ENCODE data around the gene PRAC1.

PRAC1 gene

DNA sequence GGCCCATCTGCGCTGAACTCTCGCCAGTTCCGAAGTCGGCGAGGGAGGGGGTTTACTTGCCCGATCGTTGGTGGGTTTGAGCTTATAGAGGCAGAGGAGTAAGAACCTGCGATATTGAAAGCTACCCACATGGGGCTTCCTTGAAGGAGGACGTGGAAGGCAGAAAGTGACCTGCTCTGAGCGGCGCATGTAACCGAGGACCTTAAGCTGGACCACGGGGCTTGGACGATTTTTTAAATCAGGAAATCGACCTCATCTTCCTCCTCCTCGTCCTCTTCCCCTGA is 2.6 kb upstream of the PRAC1 start:
- no peak overlapping the region for H3K4me3 ChIP-seq (ENCODE audit: low read length)
- no peak overlapping the region for H3K4me2 ChIP-seq (ENCODE audit: low read length)
- no peak overlapping the region for H2BK120ac ChIP-seq (ENCODE audit: low read depth, low read length)
- no peak overlapping the region for H3K4ac ChIP-seq (ENCODE audit: low read depth, low read length)
- H3K56ac ChIP-seq (ENCODE audit: low read length), result peak overlapping the region; percentile 44
- no peaks in the 10 kb centered on the region for H3K79me1 ChIP-seq (ENCODE audit: low read length)
- no peak overlapping the region for H4K8ac ChIP-seq (ENCODE audit: low read depth, low read length)
- no peak overlapping the region for H4K5ac ChIP-seq (ENCODE audit: low read length)
- peaks cover 4% of the 10 kb centered on the region for H3K4me1 ChIP-seq (ENCODE audit: control insufficient read depth, low read depth, low read length)
- no peak overlapping the region for H3K23ac ChIP-seq (ENCODE audit: low read length)
- H3K79me2 ChIP-seq (ENCODE audit: control insufficient read depth, insufficient read depth, low read length), result no peaks in the 10 kb centered on the region
- WGBS (ENCODE audit: extremely low coverage, insufficient coverage, low lambda C conversion rate), result no CpG with 5 or more reads among the region's 16 CpGs
- H3K27ac ChIP-seq (ENCODE audit: low read depth, low read length), result no peak overlapping the region
- DNase-seq, result no peak
- no peaks in the 10 kb centered on the region for H3K36me3 ChIP-seq (ENCODE audit: control insufficient read depth, insufficient read depth, low read length)
- H3K18ac ChIP-seq (ENCODE audit: low read length), result no peak overlapping the region
- no peak overlapping the region for H2AK5ac ChIP-seq (ENCODE audit: low read length)
- H3K27me3 ChIP-seq (ENCODE audit: insufficient read depth, low read length, poor library complexity), result peaks cover 40% of the 10 kb centered on the region
- H2BK5ac ChIP-seq (ENCODE audit: low read length), result no peak overlapping the region
- H3K9ac ChIP-seq (ENCODE audit: low read length), result no peak overlapping the region
- H2BK15ac ChIP-seq (replicated peaks; ENCODE audit: low read depth), result no peak overlapping the region

DNA sequence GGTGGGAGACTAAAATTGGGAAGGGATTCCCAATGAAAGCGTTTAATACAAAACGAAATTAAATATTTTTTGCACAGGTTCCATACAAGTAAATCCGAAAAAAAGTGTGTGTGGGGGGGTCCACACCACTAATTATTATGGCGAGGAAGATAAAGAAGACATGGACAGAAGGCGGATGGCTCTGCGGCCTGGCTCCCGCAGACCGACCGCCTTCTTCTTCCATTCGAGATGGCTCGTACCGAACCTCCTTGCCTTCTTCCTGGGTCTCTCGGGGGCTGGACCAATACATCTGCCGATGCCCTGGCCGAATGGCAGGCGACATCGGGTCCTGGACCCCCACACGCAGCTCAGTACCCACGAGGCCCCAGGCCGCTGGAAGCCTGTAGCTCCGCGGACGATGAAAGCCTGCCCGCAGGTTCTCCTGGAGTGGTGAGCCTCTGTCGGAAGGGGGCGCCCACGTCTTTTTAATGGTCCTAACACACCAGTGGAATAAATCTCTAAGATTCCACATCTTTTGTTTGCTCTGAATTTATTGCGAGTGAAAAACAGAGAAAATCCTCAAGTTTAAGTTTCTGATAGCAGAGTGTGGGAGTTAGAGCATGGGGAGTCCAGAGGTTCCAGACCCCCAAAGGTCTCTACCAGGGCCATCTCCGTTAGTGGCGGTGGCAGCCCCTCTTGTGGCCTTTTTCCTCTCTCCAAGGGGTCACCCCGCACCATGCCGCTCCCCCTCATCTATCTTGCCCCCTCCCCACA is 2.1 kb upstream of the PRAC1 start:
- H2BK120ac ChIP-seq (ENCODE audit: low read depth, low read length), result no peak overlapping the region
- H3K18ac ChIP-seq (ENCODE audit: low read length), result no peak overlapping the region
- H3K4me2 ChIP-seq (ENCODE audit: low read length), result no peak overlapping the region
- peaks cover 4% of the 10 kb centered on the region for H3K4me1 ChIP-seq (ENCODE audit: control insufficient read depth, low read depth, low read length)
- peak; percentile 75 for DNase-seq
- no peak overlapping the region for H3K9ac ChIP-seq (ENCODE audit: low read length)
- H4K5ac ChIP-seq (ENCODE audit: low read length), result no peak overlapping the region
- WGBS (ENCODE audit: extremely low coverage, insufficient coverage, low lambda C conversion rate), result no CpG with 5 or more reads among the region's 32 CpGs
- H4K8ac ChIP-seq (ENCODE audit: low read depth, low read length), result no peak overlapping the region
- no peak overlapping the region for H3K4ac ChIP-seq (ENCODE audit: low read depth, low read length)
- H3K56ac ChIP-seq (ENCODE audit: low read length), result peak overlapping the region; percentile 75
- no peak overlapping the region for H3K23ac ChIP-seq (ENCODE audit: low read length)
- no peak overlapping the region for H3K27ac ChIP-seq (ENCODE audit: low read depth, low read length)
- H2AK5ac ChIP-seq (ENCODE audit: low read length), result no peak overlapping the region
- H3K4me3 ChIP-seq (ENCODE audit: low read length), result no peak overlapping the region
- no peaks in the 10 kb centered on the region for H3K79me2 ChIP-seq (ENCODE audit: control insufficient read depth, insufficient read depth, low read length)
- H2BK5ac ChIP-seq (ENCODE audit: low read length), result no peak overlapping the region
- no peaks in the 10 kb centered on the region for H3K36me3 ChIP-seq (ENCODE audit: control insufficient read depth, insufficient read depth, low read length)
- no peaks in the 10 kb centered on the region for H3K79me1 ChIP-seq (ENCODE audit: low read length)
- H3K27me3 ChIP-seq (ENCODE audit: insufficient read depth, low read length, poor library complexity), result peaks cover 36% of the 10 kb centered on the region
- no peak overlapping the region for H2BK15ac ChIP-seq (replicated peaks; ENCODE audit: low read depth)

DNA sequence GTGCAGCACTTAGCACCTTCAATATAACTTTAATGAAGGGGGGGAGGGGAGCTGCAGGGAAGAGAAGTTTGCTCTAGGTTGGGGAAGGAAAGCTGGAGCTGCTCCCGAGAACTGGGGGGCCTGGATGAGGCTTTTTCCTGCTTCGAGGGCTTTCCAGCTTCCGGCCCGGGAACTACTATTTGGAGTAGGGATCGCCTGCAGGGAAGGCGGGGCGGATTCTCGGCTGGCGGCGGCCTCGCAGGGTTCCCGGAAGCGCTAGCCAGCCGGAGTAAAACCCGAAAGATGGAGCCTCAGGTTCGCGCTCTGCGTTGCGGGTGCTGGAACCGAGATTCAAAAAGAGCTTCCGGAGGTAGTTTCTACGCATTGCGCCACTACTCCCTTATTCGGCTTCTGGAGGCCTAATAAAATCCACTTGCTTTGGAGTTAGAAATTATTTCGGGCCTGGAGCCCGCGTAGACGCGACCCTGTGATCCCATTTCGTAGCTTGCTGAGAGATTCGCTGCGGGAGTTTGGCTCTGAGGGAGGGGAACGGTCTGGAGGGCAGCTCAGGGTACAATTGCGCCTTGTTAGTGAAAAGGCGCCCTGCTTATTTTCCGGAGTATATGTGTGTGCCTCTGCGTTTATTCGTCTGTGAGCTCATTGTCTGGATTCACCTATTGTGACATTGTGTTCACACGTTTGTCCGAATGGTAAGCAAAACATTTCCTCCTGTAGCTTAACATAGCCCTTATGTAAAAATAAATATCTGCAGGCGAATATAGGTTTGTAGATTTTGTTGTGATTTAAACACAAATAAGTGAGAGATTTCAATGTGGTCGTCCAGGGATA is 1.3 kb upstream of the PRAC1 start:
- Histone ChIP-seq H3K18ac (ENCODE audit: low read length) (peak overlapping the region; percentile 46), H3K4me3 (ENCODE audit: low read length) (peak overlapping the region; percentile 19), H3K4me2 (ENCODE audit: low read length) (peak overlapping the region; percentile 86), H2AK5ac (ENCODE audit: low read length) (no peak overlapping the region), H3K23ac (ENCODE audit: low read length) (peak overlapping the region; percentile 92), H2BK120ac (ENCODE audit: low read depth, low read length) (peak overlapping the region; percentile 32), H3K4me1 (ENCODE audit: control insufficient read depth, low read depth, low read length) (peaks cover 4% of the 10 kb centered on the region), H2BK5ac (ENCODE audit: low read length) (no peak overlapping the region), H3K36me3 (ENCODE audit: control insufficient read depth, insufficient read depth, low read length) (no peaks in the 10 kb centered on the region), H3K79me2 (ENCODE audit: control insufficient read depth, insufficient read depth, low read length) (no peaks in the 10 kb centered on the region), H3K9ac (ENCODE audit: low read length) (peak overlapping the region; percentile 68), H3K27me3 (ENCODE audit: insufficient read depth, low read length, poor library complexity) (peaks cover 36% of the 10 kb centered on the region), H2BK15ac (replicated peaks; ENCODE audit: low read depth) (no peak overlapping the region), H3K27ac (ENCODE audit: low read depth, low read length) (peak overlapping the region; percentile 84), H4K5ac (ENCODE audit: low read length) (no peak overlapping the region), H3K56ac (ENCODE audit: low read length) (peak overlapping the region; percentile 76), H4K8ac (ENCODE audit: low read depth, low read length) (peak overlapping the region; percentile 91), H3K79me1 (ENCODE audit: low read length) (no peaks in the 10 kb centered on the region), H3K4ac (ENCODE audit: low read depth, low read length) (peak overlapping the region; percentile 73)
- no CpG with 5 or more reads among the region's 42 CpGs for WGBS (ENCODE audit: extremely low coverage, insufficient coverage, low lambda C conversion rate)
- peak; percentile 83 for DNase-seq

DNA sequence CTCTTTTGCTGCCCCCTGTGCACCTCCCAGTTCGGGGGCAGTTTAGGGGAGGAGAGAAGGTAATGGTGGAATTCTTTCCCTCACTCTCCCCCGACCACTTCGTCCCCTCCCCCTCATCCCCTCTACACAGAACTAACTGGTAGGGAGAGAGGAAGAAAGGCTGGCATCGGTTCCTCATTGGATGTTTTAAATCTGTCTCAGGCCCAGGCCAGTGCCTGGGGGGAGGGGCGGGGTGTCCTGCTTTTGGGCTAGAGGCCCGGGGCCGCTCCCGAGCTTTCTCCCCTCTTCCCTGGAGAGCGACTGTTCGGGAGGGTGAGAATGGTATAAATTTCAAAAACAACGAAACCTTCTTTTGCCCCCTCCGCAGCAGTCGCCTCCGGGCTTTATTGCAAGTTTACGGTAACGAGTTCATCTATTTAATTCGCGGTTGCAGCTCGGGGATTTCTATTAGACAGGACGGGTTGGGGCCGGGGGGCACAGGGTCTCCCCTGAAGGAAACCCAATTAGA is 651 bp upstream of the PRAC1 start, which contains the start of gene PRAC2:
PRAC2 (plus strand) TSS at position 271 of the 508 bp plus-strand sequence. CDS start 1,226 bp downstream, outside the sequence.
- no peaks in the 10 kb centered on the region for H3K79me2 ChIP-seq (ENCODE audit: control insufficient read depth, insufficient read depth, low read length)
- H2BK5ac ChIP-seq (ENCODE audit: low read length), result peak within 1 kb of the TSS; percentile 44
- peak within 1 kb of the TSS; percentile 46 for H3K18ac ChIP-seq (ENCODE audit: low read length)
- H3K4me3 ChIP-seq (ENCODE audit: low read length), result peak within 1 kb of the TSS; percentile 19
- no CpG with 5 or more reads among the region's 21 CpGs for WGBS (ENCODE audit: extremely low coverage, insufficient coverage, low lambda C conversion rate)
- peak within 1 kb of the TSS; percentile 73 for H3K4ac ChIP-seq (ENCODE audit: low read depth, low read length)
- DNase-seq, result peak; percentile 87
- H3K4me2 ChIP-seq (ENCODE audit: low read length), result peak within 1 kb of the TSS; percentile 86
- no peaks in the 10 kb centered on the region for H3K79me1 ChIP-seq (ENCODE audit: low read length)
- H3K4me1 ChIP-seq (ENCODE audit: control insufficient read depth, low read depth, low read length), result peaks cover 2% of the 10 kb centered on the region
- H4K8ac ChIP-seq (ENCODE audit: low read depth, low read length), result peak within 1 kb of the TSS; percentile 91
- H2BK15ac ChIP-seq (replicated peaks; ENCODE audit: low read depth), result no peak within 1 kb of the TSS
- no peak within 1 kb of the TSS for H2AK5ac ChIP-seq (ENCODE audit: low read length)
- H3K27ac ChIP-seq (ENCODE audit: low read depth, low read length), result peak within 1 kb of the TSS; percentile 84
- peak within 1 kb of the TSS; percentile 68 for H3K9ac ChIP-seq (ENCODE audit: low read length)
- peak within 1 kb of the TSS; percentile 32 for H2BK120ac ChIP-seq (ENCODE audit: low read depth, low read length)
- peak within 1 kb of the TSS; percentile 92 for H3K23ac ChIP-seq (ENCODE audit: low read length)
- peak within 1 kb of the TSS; percentile 88 for H3K56ac ChIP-seq (ENCODE audit: low read length)
- no peak within 1 kb of the TSS for H4K5ac ChIP-seq (ENCODE audit: low read length)
- peaks cover 31% of the 10 kb centered on the region for H3K27me3 ChIP-seq (ENCODE audit: insufficient read depth, low read length, poor library complexity)
- no peaks in the 10 kb centered on the region for H3K36me3 ChIP-seq (ENCODE audit: control insufficient read depth, insufficient read depth, low read length)

DNA sequence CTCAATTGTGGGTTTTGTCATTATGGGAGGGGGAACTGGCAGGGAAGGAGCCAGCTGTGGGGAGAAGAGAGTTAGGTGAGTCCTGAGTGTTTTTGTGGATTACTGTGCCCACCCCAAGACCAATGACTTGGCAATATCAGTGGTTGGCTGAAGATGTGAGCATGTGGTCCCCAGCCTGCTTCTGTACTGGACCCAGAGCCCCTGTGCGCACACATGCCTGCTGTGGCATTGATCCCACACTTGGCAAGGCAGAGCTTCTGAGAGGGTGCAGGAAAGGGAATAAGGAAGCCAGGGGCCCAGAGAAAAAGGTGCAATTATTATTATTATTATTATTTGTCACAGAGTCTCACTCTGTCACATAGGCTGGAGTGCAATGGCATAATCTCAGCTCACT is 1.3 kb downstream of the PRAC1 start:
- H3K23ac ChIP-seq (ENCODE audit: low read length), result peak overlapping the region; percentile 1
- H3K4me2 ChIP-seq (ENCODE audit: low read length), result no peak overlapping the region
- no peak overlapping the region for H2BK15ac ChIP-seq (replicated peaks; ENCODE audit: low read depth)
- no CpG with 5 or more reads among the region's 1 CpG for WGBS (ENCODE audit: extremely low coverage, insufficient coverage, low lambda C conversion rate)
- H4K8ac ChIP-seq (ENCODE audit: low read depth, low read length), result no peak overlapping the region
- H3K36me3 ChIP-seq (ENCODE audit: control insufficient read depth, insufficient read depth, low read length), result no peaks in the 10 kb centered on the region
- no peak overlapping the region for H3K27ac ChIP-seq (ENCODE audit: low read depth, low read length)
- no peaks in the 10 kb centered on the region for H3K79me2 ChIP-seq (ENCODE audit: control insufficient read depth, insufficient read depth, low read length)
- no peak overlapping the region for H2BK5ac ChIP-seq (ENCODE audit: low read length)
- H3K27me3 ChIP-seq (ENCODE audit: insufficient read depth, low read length, poor library complexity), result peaks cover 12% of the 10 kb centered on the region
- H3K56ac ChIP-seq (ENCODE audit: low read length), result no peak overlapping the region
- H4K5ac ChIP-seq (ENCODE audit: low read length), result no peak overlapping the region
- no peak overlapping the region for H3K18ac ChIP-seq (ENCODE audit: low read length)
- no peak overlapping the region for H3K4ac ChIP-seq (ENCODE audit: low read depth, low read length)
- peaks cover 2% of the 10 kb centered on the region for H3K4me1 ChIP-seq (ENCODE audit: control insufficient read depth, low read depth, low read length)
- H2AK5ac ChIP-seq (ENCODE audit: low read length), result no peak overlapping the region
- DNase-seq, result no peak
- no peak overlapping the region for H2BK120ac ChIP-seq (ENCODE audit: low read depth, low read length)
- H3K79me1 ChIP-seq (ENCODE audit: low read length), result no peaks in the 10 kb centered on the region
- H3K9ac ChIP-seq (ENCODE audit: low read length), result no peak overlapping the region
- H3K4me3 ChIP-seq (ENCODE audit: low read length), result no peak overlapping the region

Measured in mesendoderm (in vitro differentiated cells).